H9 (cell line): ENCODE data around the gene OR10D3. TPM values are rescaled to one million over a fixed set of nuclear protein-coding genes. Genes with fewer than 3 reads are reported as not detected.
"Not testable (repeated sequence)": the region's sequence is repeated elsewhere in the genome, so short reads cannot be mapped to it uniquely, and the experiment has no call there.

Source experiments
- DNase-seq: peaks from one replicate; pipeline ENCODE4 v3.0.0-alpha.2; 2017
- H2AFZ ChIP-seq: one replicate; pipeline ENCODE4 v1.6.1; 2013; ENCODE audit warnings: mild to moderate bottlenecking, low read length, control low read depth, moderate library complexity
- H2AK5ac ChIP-seq: 2 replicates; pipeline ENCODE4 v1.6.1; 2013; ENCODE audit warnings: low read length, control low read depth, mixed read lengths; ENCODE audit not compliant: insufficient read length
- H2BK120ac ChIP-seq: one replicate; pipeline ENCODE4 v1.6.1; 2013; ENCODE audit warnings: low read depth, mild to moderate bottlenecking, low read length, control low read depth, inconsistent platforms; ENCODE audit not compliant: poor library complexity, severe bottlenecking
- H2BK12ac ChIP-seq: 2 replicates; pipeline ENCODE4 v1.6.1; 2013; ENCODE audit warnings: low read length, control low read depth, mixed read lengths, low read depth; ENCODE audit not compliant: insufficient read length
- H2BK15ac ChIP-seq: 2 replicates; pipeline ENCODE4 v1.6.1; 2013; ENCODE audit warnings: low read depth, low read length, control low read depth
- H2BK20ac ChIP-seq: one replicate; pipeline ENCODE4 v1.6.1; 2013; ENCODE audit warnings: low read depth, mild to moderate bottlenecking, low read length, control low read depth, inconsistent platforms; ENCODE audit not compliant: poor library complexity, severe bottlenecking
- H2BK5ac ChIP-seq: 2 replicates; pipeline ENCODE4 v1.6.1; 2013; ENCODE audit warnings: low read length, control low read depth, mixed read lengths; ENCODE audit not compliant: insufficient read length
- H3K14ac ChIP-seq: 2 replicates; pipeline ENCODE4 v1.6.1; 2013; ENCODE audit warnings: low read length, control low read depth; ENCODE audit not compliant: insufficient read depth
- H3K18ac ChIP-seq: 2 replicates; pipeline ENCODE4 v1.6.1; 2013; ENCODE audit warnings: low read depth, mild to moderate bottlenecking, mixed read lengths, low read length, control low read depth; ENCODE audit not compliant: insufficient read length
- H3K23ac ChIP-seq: 2 replicates; pipeline ENCODE4 v1.6.1; 2013; ENCODE audit warnings: low read length, control low read depth, mixed read lengths, low read depth; ENCODE audit not compliant: insufficient read length
- H3K23me2 ChIP-seq: 2 replicates; pipeline ENCODE4 v1.6.1; 2013; ENCODE audit warnings: low read depth, mild to moderate bottlenecking, mixed read lengths, low read length, control low read depth; ENCODE audit not compliant: insufficient read length, poor library complexity, severe bottlenecking
- H3K27ac ChIP-seq: 2 replicates; pipeline ENCODE4 v1.5.1; 2013; ENCODE audit warnings: low read length, control low read depth, mixed read lengths, low read depth; ENCODE audit not compliant: insufficient read length
- H3K27me3 ChIP-seq: 2 replicates; pipeline ENCODE4 v1.6.1; 2013; ENCODE audit warnings: low read length, control low read depth, inconsistent platforms; ENCODE audit not compliant: insufficient read depth
- H3K4ac ChIP-seq: 2 replicates; pipeline ENCODE4 v1.6.1; 2013; ENCODE audit warnings: low read depth, mild to moderate bottlenecking, control low read depth, inconsistent platforms, low read length, moderate library complexity
- H3K4me1 ChIP-seq: 2 replicates; pipeline ENCODE4 v1.6.1; 2013; ENCODE audit warnings: low read length, control low read depth, inconsistent platforms; ENCODE audit not compliant: insufficient read depth
- H3K4me2 ChIP-seq: 2 replicates; pipeline ENCODE4 v1.6.1; 2013; ENCODE audit warnings: low read length, control low read depth, mixed read lengths; ENCODE audit not compliant: insufficient read length, insufficient read depth
- H3K56ac ChIP-seq: 2 replicates; pipeline ENCODE4 v1.6.1; 2013; ENCODE audit warnings: low read depth, mild to moderate bottlenecking, mixed read lengths, low read length, control low read depth; ENCODE audit not compliant: insufficient read length
- H3K79me1 ChIP-seq: 2 replicates; pipeline ENCODE4 v1.6.1; 2013; ENCODE audit warnings: low read depth, mild to moderate bottlenecking, moderate library complexity, low read length, control low read depth, inconsistent platforms; ENCODE audit not compliant: insufficient read depth, poor library complexity, severe bottlenecking
- H3K79me2 ChIP-seq: 2 replicates; pipeline ENCODE4 v1.6.1; 2013; ENCODE audit warnings: low read length, control low read depth, inconsistent platforms; ENCODE audit not compliant: insufficient read depth
- H3K9ac ChIP-seq: 2 replicates; pipeline ENCODE4 v1.6.1; 2013; ENCODE audit warnings: low read length, control low read depth, mixed read lengths; ENCODE audit not compliant: insufficient read length; ENCODE audit errors: extremely low read depth
- H3K9me3 ChIP-seq: one replicate; pipeline ENCODE4 v1.6.1; 2013; ENCODE audit warnings: low read depth, low read length, inconsistent platforms; ENCODE audit not compliant: control insufficient read depth
- H3T11ph ChIP-seq: one replicate; pipeline ENCODE4 v1.6.1; 2013; ENCODE audit warnings: mild to moderate bottlenecking, low read length, control low read depth, inconsistent platforms
- H4K20me1 ChIP-seq: one replicate; pipeline ENCODE4 v1.6.1; 2013; ENCODE audit not compliant: control insufficient read depth, insufficient read length, insufficient read depth
- H4K5ac ChIP-seq: 2 replicates; pipeline ENCODE4 v1.6.1; 2013; ENCODE audit warnings: low read depth, mild to moderate bottlenecking, mixed read lengths, low read length, control low read depth; ENCODE audit not compliant: insufficient read length
- H4K8ac ChIP-seq: replicated peaks from 2 replicates; pipeline ENCODE4 v1.6.1; 2013; ENCODE audit warnings: low read length, control low read depth, mixed read lengths, low read depth; ENCODE audit not compliant: insufficient read length
- H4K91ac ChIP-seq: 2 replicates; pipeline ENCODE4 v1.6.1; 2013; ENCODE audit warnings: low read depth, mild to moderate bottlenecking, moderate library complexity, mixed read lengths, low read length, control low read depth; ENCODE audit not compliant: insufficient read length
- H3K27ac Mint-ChIP-seq, 3 experiments: 2 replicates in 2 of 3; 3 replicates in 1 of 3; pipeline ENCODE4 v1.8.0; 2020 to 2021; ENCODE audit warnings: mixed read lengths in 3 of 3, mild to moderate bottlenecking in 1 of 3, moderate library complexity in 1 of 3
- H3K27me3 Mint-ChIP-seq: 2 replicates; pipeline ENCODE4 v1.8.0; 2021; ENCODE audit warnings: low read depth, mild to moderate bottlenecking, moderate library complexity, mixed read lengths
- H3K36me3 Mint-ChIP-seq, 3 experiments: 2 replicates in 2 of 3; 3 replicates in 1 of 3; pipeline ENCODE4 v1.8.0; 2020 to 2021; ENCODE audit warnings: low read depth in 3 of 3, mixed read lengths in 3 of 3; ENCODE audit not compliant: insufficient read depth in 1 of 3
- H3K4me1 Mint-ChIP-seq, 2 experiments: 2 replicates each; pipeline ENCODE4 v1.8.0; 2020; ENCODE audit warnings: mixed read lengths in 2 of 2
- H3K4me3 Mint-ChIP-seq, 2 experiments: 2 replicates in 1 of 2; 3 replicates in 1 of 2; pipeline ENCODE4 v1.8.0; 2020 to 2021; ENCODE audit warnings: mild to moderate bottlenecking in 2 of 2, mixed read lengths in 2 of 2, moderate library complexity in 1 of 2
- H3K9me3 Mint-ChIP-seq, 2 experiments: 2 replicates in 1 of 2; 3 replicates in 1 of 2; pipeline ENCODE4 v1.8.0; 2020; ENCODE audit warnings: mild to moderate bottlenecking in 2 of 2, mixed read lengths in 2 of 2, moderate library complexity in 1 of 2
- WGBS: extraction: QIAGEN DNeasy Blood & Tissue Kit; methylation state at CpG from one replicate; pipeline ENCODE4 v1.1.7; 2013; ENCODE audit warnings: missing lambda C conversion rate, low lambda C conversion rate, mixed read lengths; ENCODE audit not compliant: insufficient read length; ENCODE audit errors: extremely low coverage; 5-methylcytosine and 5-hydroxymethylcytosine counted together
- total RNA-seq: library from RNA; stranded (reverse); gene quantifications from 2 replicates; pipeline ENCODE4 v1.2.1, GENCODE V29; 2021
- TF ChIP-seq, protein P1 (sequence below): fragments of 200-600 bp; sonication (generic); conservative IDR thresholded peaks from 3 replicates; pipeline ENCODE4 v1.8.0; 2021; ENCODE audit warnings: antibody characterized with exemption, mild to moderate bottlenecking

OR10D3 gene
- total RNA-seq, 1 experiment from 2014 or later = not detected

DNA sequence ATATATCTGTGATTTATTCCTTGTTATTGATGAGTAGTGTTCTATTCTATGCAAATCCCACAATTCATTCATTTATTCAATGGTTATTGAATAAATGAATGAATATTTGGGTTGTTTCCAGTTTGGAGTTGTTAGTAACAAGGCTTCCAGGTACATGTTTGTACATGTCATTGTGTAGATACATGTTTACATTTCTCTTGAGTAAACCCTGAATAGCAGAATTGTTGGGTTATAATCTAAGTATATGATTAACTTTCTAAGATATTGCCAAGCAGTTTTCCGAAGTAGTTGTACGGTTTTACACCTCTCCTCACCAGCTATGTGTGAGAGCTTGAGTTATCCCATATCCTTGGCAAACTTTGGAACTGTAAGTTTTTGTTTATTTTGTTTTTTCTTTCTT, 39.3 kb downstream of the OR10D3 start:
- Histone ChIP-seq H3K4me1 (no peaks in the 10 kb centered on the region), H2BK12ac (no peak overlapping the region), H2BK5ac (no peak overlapping the region), H2BK20ac (no peak overlapping the region), H3K14ac (no peak overlapping the region), H3K27me3 (no peaks in the 10 kb centered on the region), H3K56ac (no peak overlapping the region), H3K23ac (no peak overlapping the region), H3T11ph (no peak overlapping the region), H2BK15ac (no peak overlapping the region), H3K18ac (no peak overlapping the region), H3K27ac (no peak overlapping the region), H3K9me3 (no peaks in the 10 kb centered on the region), H3K79me2 (no peaks in the 10 kb centered on the region), H4K5ac (no peak overlapping the region), H4K8ac (no peak overlapping the region), H4K20me1 (no peaks in the 10 kb centered on the region), H2AK5ac (no peak overlapping the region), H2BK120ac (no peak overlapping the region), H3K23me2 (no peaks in the 10 kb centered on the region), H3K9ac (no peak overlapping the region), H2AFZ (no peak overlapping the region), H3K4ac (no peak overlapping the region), H4K91ac (no peak overlapping the region), H3K4me2 (no peak overlapping the region), H3K79me1 (no peaks in the 10 kb centered on the region)
- peaks cover 3 to 5% of the 10 kb centered on the region in 2 experiments; a peak in 2 of 4 replicates for H3K4me1 Mint-ChIP-seq
- H3K4me3 Mint-ChIP-seq = no peak overlapping the region
- no peaks in the 10 kb centered on the region for H3K9me3 Mint-ChIP-seq
- no CpG with 5 or more reads among the region's 2 CpGs for WGBS
- H3K36me3 Mint-ChIP-seq = no peaks in the 10 kb centered on the region
- no peak for DNase-seq
- TF ChIP-seq, protein P1, sequence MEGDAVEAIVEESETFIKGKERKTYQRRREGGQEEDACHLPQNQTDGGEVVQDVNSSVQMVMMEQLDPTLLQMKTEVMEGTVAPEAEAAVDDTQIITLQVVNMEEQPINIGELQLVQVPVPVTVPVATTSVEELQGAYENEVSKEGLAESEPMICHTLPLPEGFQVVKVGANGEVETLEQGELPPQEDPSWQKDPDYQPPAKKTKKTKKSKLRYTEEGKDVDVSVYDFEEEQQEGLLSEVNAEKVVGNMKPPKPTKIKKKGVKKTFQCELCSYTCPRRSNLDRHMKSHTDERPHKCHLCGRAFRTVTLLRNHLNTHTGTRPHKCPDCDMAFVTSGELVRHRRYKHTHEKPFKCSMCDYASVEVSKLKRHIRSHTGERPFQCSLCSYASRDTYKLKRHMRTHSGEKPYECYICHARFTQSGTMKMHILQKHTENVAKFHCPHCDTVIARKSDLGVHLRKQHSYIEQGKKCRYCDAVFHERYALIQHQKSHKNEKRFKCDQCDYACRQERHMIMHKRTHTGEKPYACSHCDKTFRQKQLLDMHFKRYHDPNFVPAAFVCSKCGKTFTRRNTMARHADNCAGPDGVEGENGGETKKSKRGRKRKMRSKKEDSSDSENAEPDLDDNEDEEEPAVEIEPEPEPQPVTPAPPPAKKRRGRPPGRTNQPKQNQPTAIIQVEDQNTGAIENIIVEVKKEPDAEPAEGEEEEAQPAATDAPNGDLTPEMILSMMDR = no peak
- no peak overlapping the region for H3K27ac Mint-ChIP-seq
- H3K27me3 Mint-ChIP-seq = no peaks in the 10 kb centered on the region

DNA sequence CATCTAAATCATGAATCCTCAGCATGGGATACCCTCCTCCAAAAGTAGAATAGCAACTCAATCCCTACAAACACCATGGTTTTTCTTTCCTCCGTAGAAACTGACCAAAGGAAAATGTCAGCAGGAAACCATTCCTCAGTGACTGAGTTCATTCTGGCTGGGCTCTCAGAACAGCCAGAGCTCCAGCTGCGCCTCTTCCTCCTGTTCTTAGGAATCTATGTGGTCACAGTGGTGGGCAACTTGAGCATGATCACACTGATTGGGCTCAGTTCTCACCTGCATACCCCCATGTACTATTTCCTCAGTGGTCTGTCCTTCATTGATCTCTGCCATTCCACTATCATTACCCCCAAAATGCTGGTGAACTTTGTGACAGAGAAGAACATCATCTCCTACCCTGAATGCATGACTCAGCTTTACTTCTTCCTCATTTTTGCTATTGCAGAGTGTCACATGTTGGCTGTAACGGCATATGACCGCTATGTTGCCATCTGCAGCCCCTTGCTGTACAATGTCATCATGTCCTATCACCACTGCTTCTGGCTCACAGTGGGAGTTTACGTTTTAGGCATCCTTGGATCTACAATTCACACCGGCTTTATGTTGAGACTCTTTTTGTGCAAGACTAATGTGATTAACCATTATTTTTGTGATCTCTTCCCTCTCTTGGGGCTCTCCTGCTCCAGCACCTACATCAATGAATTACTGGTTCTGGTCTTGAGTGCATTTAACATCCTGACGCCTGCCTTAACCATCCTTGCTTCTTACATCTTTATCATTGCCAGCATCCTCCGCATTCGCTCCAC, 41.7 kb downstream of the OR10D3 start:
- H2BK12ac ChIP-seq, H4K91ac ChIP-seq, H3K4me2 ChIP-seq, H3K27ac ChIP-seq, H3K9ac ChIP-seq, H3K79me1 ChIP-seq, H3K27ac Mint-ChIP-seq, H3K23me2 ChIP-seq, H3K4me1 ChIP-seq, H4K20me1 ChIP-seq, H3K56ac ChIP-seq, H2BK15ac ChIP-seq, DNase-seq, H3K9me3 ChIP-seq, H2AK5ac ChIP-seq, H3K18ac ChIP-seq, H3K23ac ChIP-seq, H4K5ac ChIP-seq, H4K8ac ChIP-seq, H3T11ph ChIP-seq, H2BK5ac ChIP-seq, H3K9me3 Mint-ChIP-seq, H3K4ac ChIP-seq, H2BK120ac ChIP-seq, H2BK20ac ChIP-seq, H3K4me1 Mint-ChIP-seq, H3K14ac ChIP-seq, H2AFZ ChIP-seq, H3K79me2 ChIP-seq, H3K27me3 Mint-ChIP-seq, H3K36me3 Mint-ChIP-seq, H3K4me3 Mint-ChIP-seq, H3K27me3 ChIP-seq: not testable (repeated sequence)
- no CpG with 5 or more reads among the region's 9 CpGs for WGBS
